Activated T-cell treated with anti-CD3 and anti-CD28 coated beads, Interleukin-2, amount 50 U/mL, for 72 hours (primary cell): Measurements from ENCODE around the gene SYNE4. TPM values are rescaled to one million over a fixed set of nuclear protein-coding genes. Genes with fewer than 3 reads are reported as not detected.

Source experiments
- total RNA-seq, 2 donors: library from RNA; stranded (reverse); gene quantifications; one replicate each; pipeline ENCODE4 v1.2.3, GENCODE V29; 2022

SYNE4 gene
- total RNA-seq, 2 donors from 2014 or later = 3.3 to 4.8 TPM

Other genes starting within 250 kb of the SYNE4 start
- 10 to 100 TPM; 66.8 to 86.0 TPM for gene ARHGAP33, start 233.2 kb downstream of the SYNE4 start, total RNA-seq
- not detected for gene PRODH2, start 196.0 kb downstream of the SYNE4 start, total RNA-seq
- gene NPHS1, start 156.3 kb downstream of the SYNE4 start, total RNA-seq = under 1 TPM; 0.22 to 0.74 TPM
- 1 to 10 TPM; 3.0 to 5.6 TPM for gene KIRREL2, start 151.9 kb downstream of the SYNE4 start, total RNA-seq
- gene APLP1, start 140.2 kb downstream of the SYNE4 start, total RNA-seq = 1 to 10 TPM; 2.4 to 7.7 TPM
- 10 to 100 TPM; 51.5 to 63.1 TPM for gene NFKBID, start 108.3 kb downstream of the SYNE4 start, total RNA-seq
- 10 to 100 TPM; 56.1 to 71.9 TPM for gene HCST, start 106.3 kb downstream of the SYNE4 start, total RNA-seq
- 1 to 10 TPM in 1 of 2 donors, not detected in 1; 1.3 TPM for gene TYROBP, start 100.5 kb downstream of the SYNE4 start, total RNA-seq
- gene LRFN3, start 72.4 kb downstream of the SYNE4 start, total RNA-seq = 1 to 10 TPM; 6.4 to 8.5 TPM
- 10 to 100 TPM; 24.0 to 24.2 TPM for gene SDHAF1, start 13.6 kb downstream of the SYNE4 start, total RNA-seq
- 10 to 100 TPM; 46.8 to 55.9 TPM for gene ALKBH6, start 5.4 kb upstream of the SYNE4 start, total RNA-seq
- gene CLIP3, start 24.1 kb upstream of the SYNE4 start, total RNA-seq = 1 to 10 TPM; 1.0 to 2.7 TPM
- 1 to 10 TPM; 1.1 to 1.3 TPM for gene THAP8, start 45.5 kb upstream of the SYNE4 start, total RNA-seq
- 10 to 100 TPM; 19.8 to 21.6 TPM for gene WDR62, start 46.1 kb upstream of the SYNE4 start, total RNA-seq
- gene OVOL3, start 102.3 kb upstream of the SYNE4 start, total RNA-seq = under 1 TPM in 1 of 2 donors, not detected in 1; 0.39 TPM
- gene POLR2I, start 106.1 kb upstream of the SYNE4 start, total RNA-seq = 10 to 100 TPM; 38.6 to 55.0 TPM
- gene TBCB, start 106.7 kb upstream of the SYNE4 start, total RNA-seq = 10 to 100 TPM; 86.2 to 86.8 TPM
- gene CAPNS1, start 131.3 kb upstream of the SYNE4 start, total RNA-seq = 100 to 1,000 TPM; 361 to 382 TPM
- not detected for gene COX7A1, start 143.6 kb upstream of the SYNE4 start, total RNA-seq
- 1 to 10 TPM; 3.1 to 3.6 TPM for gene ZNF565, start 205.9 kb upstream of the SYNE4 start, total RNA-seq
- gene ZNF146, start 206.3 kb upstream of the SYNE4 start, total RNA-seq = 100 to 1,000 TPM; 115 to 121 TPM